GM12878 (cell line): ENCODE data around the gene EVC. TPM values are rescaled to one million over a fixed set of nuclear protein-coding genes. Genes with fewer than 3 reads are reported as not detected.
A peak's percentile ranks its signal among the peaks of the same experiment; 100 is the strongest.

Source experiments
- ATAC-seq: fragments of 200-7000 bp; cut with Tn5 transposase; 3 replicates; pipeline ENCODE4 v1.9.1; 2020; ENCODE audit warnings: mild to moderate bottlenecking, moderate library complexity
- BruUV-seq: library from RNA; stranded (reverse); fragments of 400-500 nt; replicated peaks from 2 replicates; lab custom pipeline; 2021; lab: Mats Ljungman, UMichigan
- CTCF ChIA-PET: fragments of 300-600 bp; sonication (Branson Sonifier 250); formaldehyde crosslinking; extraction: SDS; loops from one replicate; lab custom pipeline; 2021; ENCODE audit warnings: inconsistent platforms; lab: Yijun Ruan, JAX
- POLR2A ChIA-PET: fragments of 350-600 bp; formaldehyde crosslinking; extraction: SDS; loops from one replicate; lab custom pipeline; 2021; ENCODE audit warnings: inconsistent platforms; lab: Charles Lee
- RAD21 ChIA-PET: fragments of 300-600 bp; sonication (Branson Sonifier 250); formaldehyde crosslinking; loops from one replicate; lab custom pipeline; 2023; ENCODE audit warnings: antibody characterized with exemption; ENCODE audit not compliant: unreplicated experiment; lab: Charles Lee
- SMC1A ChIA-PET: fragments of 300-600 bp; sonication (Branson Sonifier 250); formaldehyde crosslinking; loops from one replicate; lab custom pipeline; 2023; ENCODE audit not compliant: unreplicated experiment, uncharacterized antibody; lab: Charles Lee
- DNase-seq: peaks from one replicate; pipeline ENCODE4 v3.0.0-alpha.2; 2011; ENCODE audit warnings: low read depth, low spot score
- FAIRE-seq: peaks from 3 replicates; lab custom pipeline; 2011; peaks lifted over from hg19 to GRCh38; lab: Jason Lieb, UNC
- H2AFZ ChIP-seq: 2 replicates; pipeline ENCODE4 v1.6.0; 2011; ENCODE audit warnings: low read depth, low read length, control low read depth; ENCODE audit not compliant: control insufficient read depth
- H3K27ac ChIP-seq: 2 replicates; pipeline ENCODE4 v1.5.1; 2011; ENCODE audit warnings: control low read depth; ENCODE audit not compliant: control insufficient read depth, insufficient read depth
- H3K27me3 ChIP-seq, 2 experiments: replicated peaks in 1 of 2; 2 replicates each; pipeline versions ENCODE4 v1.6.0 to v1.6.1; 2011; ENCODE audit warnings: low read length in 1 of 2; ENCODE audit not compliant: control insufficient read depth in 2 of 2, insufficient read depth in 2 of 2
- H3K36me3 ChIP-seq, 2 experiments: 2 replicates each; pipeline ENCODE4 v1.5.1; 2011; ENCODE audit warnings: low read length in 1 of 2; ENCODE audit not compliant: control insufficient read depth in 2 of 2, insufficient read depth in 2 of 2
- H3K4me1 ChIP-seq: 2 replicates; pipeline ENCODE4 v1.6.1; 2011; ENCODE audit warnings: mild to moderate bottlenecking, low read length, moderate library complexity, mixed read lengths; ENCODE audit not compliant: control insufficient read depth, insufficient read depth
- H3K4me2 ChIP-seq: 2 replicates; pipeline ENCODE4 v1.6.0; 2011; ENCODE audit warnings: control low read depth; ENCODE audit not compliant: control insufficient read depth, insufficient read depth
- H3K4me3 ChIP-seq: fragments of 200-600 bp; sonication (generic); 2 replicates; pipeline ENCODE4 v1.5.1; 2016
- H3K79me2 ChIP-seq: 2 replicates; pipeline ENCODE4 v1.6.0; 2011; ENCODE audit warnings: low read length; ENCODE audit not compliant: control insufficient read depth, insufficient read depth
- H3K9ac ChIP-seq: 2 replicates; pipeline ENCODE4 v1.8.0; 2011; ENCODE audit warnings: low read length, control low read depth, mixed read lengths; ENCODE audit not compliant: control insufficient read depth, insufficient read depth
- H3K9me3 ChIP-seq: replicated peaks from 3 replicates; pipeline ENCODE4 v1.5.1; 2011; ENCODE audit warnings: mild to moderate bottlenecking, low read length; ENCODE audit not compliant: control insufficient read depth, insufficient read depth
- H4K20me1 ChIP-seq: 2 replicates; pipeline ENCODE4 v1.6.0; 2011; ENCODE audit not compliant: control insufficient read depth, insufficient read depth
- BHLHE40 ChIP-seq, 2 experiments: fragments of 450-650 bp in 1 of 2; IDR thresholded peaks; 2 replicates each; pipeline ENCODE4 v1.6.1; 2011 to 2017; ENCODE audit warnings: low read depth in 2 of 2, borderline replicate concordance in 1 of 2, improper control_type of control experiment in 1 of 2, low read length in 1 of 2, mild to moderate bottlenecking in 1 of 2
- CTCF ChIP-seq, 3 experiments: IDR thresholded peaks in 2 of 3; conservative IDR thresholded peaks in 1 of 3; 2 replicates each; pipeline ENCODE4 v1.5.1; 2011; ENCODE audit warnings: low read depth in 3 of 3, low read length in 3 of 3, mild to moderate bottlenecking in 3 of 3, control low read depth in 2 of 3, moderate library complexity in 2 of 3, inconsistent platforms in 1 of 3, mixed read lengths in 1 of 3; ENCODE audit not compliant: control insufficient read depth in 2 of 3, insufficient read depth in 1 of 3; ENCODE audit errors: extremely low read depth in 1 of 3
- DPF2 ChIP-seq: fragments of 450-650 bp; IDR thresholded peaks from 2 replicates; pipeline ENCODE4 v1.6.1; 2017; ENCODE audit warnings: mild to moderate bottlenecking
- EED ChIP-seq: sonication (generic); IDR thresholded peaks from 2 replicates; pipeline ENCODE4 v1.6.1; 2016; ENCODE audit warnings: antibody characterized with exemption, low read depth
- IKZF1 ChIP-seq: fragments of 450-650 bp; conservative IDR thresholded peaks from 2 replicates; pipeline ENCODE4 v1.6.1; 2017; ENCODE audit warnings: antibody characterized with exemption, mild to moderate bottlenecking
- KLF5 ChIP-seq: fragments of 450-650 bp; IDR thresholded peaks from 2 replicates; pipeline ENCODE4 v1.6.1; 2014; ENCODE audit warnings: mild to moderate bottlenecking; ENCODE audit not compliant: partially characterized antibody
- LARP7 ChIP-seq: fragments of 450-650 bp; IDR thresholded peaks from 2 replicates; pipeline ENCODE4 v1.6.1; 2017; ENCODE audit warnings: mild to moderate bottlenecking
- MTA3 ChIP-seq: IDR thresholded peaks from 2 replicates; pipeline ENCODE4 v1.6.1; 2012; ENCODE audit warnings: low read length, inconsistent platforms, borderline replicate concordance
- MYC ChIP-seq: IDR thresholded peaks from 2 replicates; pipeline ENCODE4 v1.6.1; 2011; ENCODE audit warnings: mild to moderate bottlenecking, low read length, moderate library complexity, inconsistent platforms; ENCODE audit not compliant: insufficient read depth, insufficient replicate concordance, insufficient read length, severe bottlenecking
- SMAD5 ChIP-seq: IDR thresholded peaks from 2 replicates; pipeline ENCODE4 v1.6.1; 2016; ENCODE audit warnings: antibody characterized with exemption, low read depth
- TCF3 ChIP-seq: IDR thresholded peaks from 2 replicates; pipeline ENCODE4 v1.6.1; 2012; ENCODE audit warnings: low read depth, mild to moderate bottlenecking, low read length, borderline replicate concordance; ENCODE audit not compliant: insufficient read depth
- TCF7 ChIP-seq: IDR thresholded peaks from 2 replicates; pipeline ENCODE4 v1.6.1; 2014; ENCODE audit warnings: antibody characterized with exemption, borderline replicate concordance
- ZNF217 ChIP-seq: fragments of 450-650 bp; IDR thresholded peaks from 2 replicates; pipeline ENCODE4 v1.6.1; 2017; ENCODE audit warnings: antibody characterized with exemption, mild to moderate bottlenecking
- WGBS: methylation state at CpG from one replicate; pipeline ENCODE4 v1.1.6; 2016; ENCODE audit warnings: low lambda C conversion rate; ENCODE audit not compliant: insufficient replicate concordance, insufficient coverage; ENCODE audit errors: missing lambda C conversion rate; 5-methylcytosine and 5-hydroxymethylcytosine counted together
- in situ Hi-C: fragments of 300-500 bp; cut with MboI; formaldehyde crosslinking; loops from 9 replicates; pipeline ENCODE4 v1.14.3; 2018; ENCODE audit warnings: mixed read lengths
- intact Hi-C: fragments of 100-400 bp; cut with micrococcal nuclease; formaldehyde crosslinking; loops from one replicate; pipeline ENCODE4 v1.14.2; 2022; ENCODE audit not compliant: unreplicated experiment
- polyA plus RNA-seq, 11 experiments: library from polyadenylated mRNA; depleted of rRNA in 4 of 11; unstranded in 6 of 11; stranded (reverse) in 5 of 11; fragments of >200 nt; fragmentation: Nextera tagmentation in 4 of 11; fragmentation: Illumina TruSeq in 1 of 11; extraction: Ambion mirVana in 4 of 11; extraction: Trizol in 1 of 11; gene quantifications; 1 replicate in 1 of 11; 2 replicates in 10 of 11; pipeline versions ENCODE4 v1.2.1 to v1.2.3, GENCODE V29; 2011 to 2016; ENCODE audit warnings: inconsistent platforms in 2 of 11, missing spikeins in 2 of 11, low read depth in 1 of 11
- total RNA-seq, 4 experiments: library from RNA; depleted of rRNA in 3 of 4; stranded (reverse); fragments of >200 nt in 3 of 4; fragmentation: Illumina TruSeq in 1 of 4; extraction: Trizol in 1 of 4; gene quantifications; 2 replicates each; pipeline versions ENCODE4 v1.2.1 to v1.2.3, GENCODE V29; 2013 to 2021
- TF ChIP-seq, protein P1 (sequence below): IDR thresholded peaks from 2 replicates; pipeline ENCODE4 v1.6.1; 2012; ENCODE audit warnings: mild to moderate bottlenecking, low read depth, low read length

EVC gene
- total and polyA plus RNA-seq, 10 of the 15 experiments (the other 5 are each of a cell fraction or from before 2014, with no cell fraction given): 0.87 to 55.9 (median 15.6) TPM

- ChIA-PET POLR2A (no interaction called here), RAD21 (no interaction called here), SMC1A (no interaction called here), CTCF (interaction anchor here (0.6 kb wide), 1 partner anchor 34 kb away, joined by 3 read pairs; no protein-coding TSS in a partner anchor)
- Histone ChIP-seq H2AFZ (no peak overlapping the region), H3K79me2 (peaks cover 21% of the 10 kb centered on the region), H3K4me3 (peak overlapping the region; percentile 72), H4K20me1 (no peaks in the 10 kb centered on the region), H3K4me2 (peak overlapping the region; percentile 73), H3K27me3 (no peaks in the 10 kb centered on the region), H3K9me3 (peaks cover 4% of the 10 kb centered on the region; the same call in 2 of the 3 replicates), H3K36me3 (no peaks in the 10 kb centered on the region), H3K27ac (peak overlapping the region; percentile 78), H3K9ac (peak overlapping the region; percentile 64), H3K4me1 (peaks cover 3% of the 10 kb centered on the region; the same call in 1 of the 2 replicates)
- ATAC-seq (peak; percentile 8), DNase-seq (no peak), FAIRE-seq (no peak)
- no TSS peak for BruUV-seq
- TF ChIP-seq TCF7: no peak
- no peak for TF ChIP-seq ZNF217
- TF ChIP-seq TCF3: no peak
- TF ChIP-seq, protein P1, sequence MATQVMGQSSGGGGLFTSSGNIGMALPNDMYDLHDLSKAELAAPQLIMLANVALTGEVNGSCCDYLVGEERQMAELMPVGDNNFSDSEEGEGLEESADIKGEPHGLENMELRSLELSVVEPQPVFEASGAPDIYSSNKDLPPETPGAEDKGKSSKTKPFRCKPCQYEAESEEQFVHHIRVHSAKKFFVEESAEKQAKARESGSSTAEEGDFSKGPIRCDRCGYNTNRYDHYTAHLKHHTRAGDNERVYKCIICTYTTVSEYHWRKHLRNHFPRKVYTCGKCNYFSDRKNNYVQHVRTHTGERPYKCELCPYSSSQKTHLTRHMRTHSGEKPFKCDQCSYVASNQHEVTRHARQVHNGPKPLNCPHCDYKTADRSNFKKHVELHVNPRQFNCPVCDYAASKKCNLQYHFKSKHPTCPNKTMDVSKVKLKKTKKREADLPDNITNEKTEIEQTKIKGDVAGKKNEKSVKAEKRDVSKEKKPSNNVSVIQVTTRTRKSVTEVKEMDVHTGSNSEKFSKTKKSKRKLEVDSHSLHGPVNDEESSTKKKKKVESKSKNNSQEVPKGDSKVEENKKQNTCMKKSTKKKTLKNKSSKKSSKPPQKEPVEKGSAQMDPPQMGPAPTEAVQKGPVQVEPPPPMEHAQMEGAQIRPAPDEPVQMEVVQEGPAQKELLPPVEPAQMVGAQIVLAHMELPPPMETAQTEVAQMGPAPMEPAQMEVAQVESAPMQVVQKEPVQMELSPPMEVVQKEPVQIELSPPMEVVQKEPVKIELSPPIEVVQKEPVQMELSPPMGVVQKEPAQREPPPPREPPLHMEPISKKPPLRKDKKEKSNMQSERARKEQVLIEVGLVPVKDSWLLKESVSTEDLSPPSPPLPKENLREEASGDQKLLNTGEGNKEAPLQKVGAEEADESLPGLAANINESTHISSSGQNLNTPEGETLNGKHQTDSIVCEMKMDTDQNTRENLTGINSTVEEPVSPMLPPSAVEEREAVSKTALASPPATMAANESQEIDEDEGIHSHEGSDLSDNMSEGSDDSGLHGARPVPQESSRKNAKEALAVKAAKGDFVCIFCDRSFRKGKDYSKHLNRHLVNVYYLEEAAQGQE: no peak
- TF ChIP-seq SMAD5: 0 out of 2 replicates have a peak, but pooled peaks have one; percentile 45
- no peak for TF ChIP-seq EED
- TF ChIP-seq KLF5: no peak
- peak in 1 of 2 experiments; percentile 79; a peak in 2 of 4 replicates for TF ChIP-seq BHLHE40 (IDR thresholded peaks at IDR 0.05; ENCODE audit: borderline replicate concordance in 1 of 2, low read depth in 2 of 2, low read length in 1 of 2)
- TF ChIP-seq MYC: no peak
- peak; percentile 51; the same call in 1 of the 2 replicates for TF ChIP-seq LARP7
- TF ChIP-seq CTCF (IDR thresholded peaks at IDR 0.05 in 2 of 3, conservative IDR thresholded peaks at IDR 0.05 in 1 of 3; ENCODE audit: control insufficient read depth in 2 of 3, extremely low read depth in 1 of 3, insufficient read depth in 1 of 3, low read depth in 3 of 3, low read length in 3 of 3): peak in 1 of 3 experiments; percentile 23; a peak in 1 of 6 replicates
- TF ChIP-seq DPF2: no peak
- no peak for TF ChIP-seq MTA3
- peak; percentile 32; the same call in 1 of the 2 replicates for TF ChIP-seq IKZF1
- WGBS: 60% methylated on average over 32 of the region's 52 CpGs
- intact Hi-C loops (loop anchor here (10.0 kb wide), 2 partner anchors 317 to 473 kb away; no protein-coding TSS in a partner anchor), in situ Hi-C loops (no loop called here)
These were observed 631 bp downstream of the EVC start for GRCh38 chr4:5711479-5712184.
